PC-9 (cell line): ENCODE data around the gene LINGO1. TPM values are rescaled to one million over a fixed set of nuclear protein-coding genes. Genes with fewer than 3 reads are reported as not detected.

Experiments used
- BruUV-seq: library from RNA; stranded (reverse); fragments of 400-500 nt; replicated peaks from 2 replicates; lab custom pipeline; 2021; lab: Mats Ljungman, UMichigan
- CTCF ChIA-PET: fragments of 300-600 bp; sonication (Branson Sonifier 250); formaldehyde crosslinking; loops from one replicate; lab custom pipeline; 2022; ENCODE audit warnings: antibody characterized with exemption; lab: Charles Lee
- POLR2A ChIA-PET: fragments of 300-600 bp; sonication (Branson Sonifier 250); formaldehyde crosslinking; loops from one replicate; lab custom pipeline; 2022; ENCODE audit warnings: antibody characterized with exemption; ENCODE audit not compliant: unreplicated experiment; lab: Charles Lee
- DNase-seq, 2 experiments: peaks; one replicate each; pipeline versions ENCODE4 v3.0.0 to v3.0.0-alpha.2; 2015 to 2022; ENCODE audit warnings: mixed read lengths in 1 of 2
- H2AFZ ChIP-seq: fragments of 200-600 bp; sonication (generic); 2 replicates; pipeline ENCODE4 v1.8.1; 2017; ENCODE audit warnings: antibody characterized with exemption
- H3F3A ChIP-seq: fragments of 200-600 bp; sonication (generic); 2 replicates; pipeline ENCODE4 v1.8.1; 2017; ENCODE audit warnings: antibody characterized with exemption, mild to moderate bottlenecking, low read depth; ENCODE audit not compliant: insufficient read depth
- H3K27ac ChIP-seq: fragments of 200-600 bp; sonication (generic); 2 replicates; pipeline ENCODE4 v1.6.1; 2016; ENCODE audit warnings: mixed run types
- H3K27me3 ChIP-seq: fragments of 200-600 bp; sonication (generic); 2 replicates; pipeline ENCODE4 v1.6.1; 2016; ENCODE audit warnings: low read depth, mixed run types; ENCODE audit not compliant: insufficient read depth
- H3K36me3 ChIP-seq: fragments of 200-600 bp; sonication (generic); 2 replicates; pipeline ENCODE4 v1.6.1; 2016; ENCODE audit warnings: low read depth, mixed run types
- H3K4me1 ChIP-seq: fragments of 200-600 bp; sonication (generic); replicated peaks from 2 replicates; pipeline ENCODE4 v1.6.1; 2016; ENCODE audit warnings: mixed run types; ENCODE audit not compliant: insufficient read depth
- H3K4me2 ChIP-seq: fragments of 200-600 bp; sonication (generic); 2 replicates; pipeline ENCODE4 v1.6.1; 2017; ENCODE audit warnings: mixed run types
- H3K4me3 ChIP-seq: fragments of 200-600 bp; sonication (generic); 2 replicates; pipeline ENCODE4 v1.6.1; 2016; ENCODE audit warnings: mixed run types
- H3K79me2 ChIP-seq: fragments of 200-600 bp; sonication (generic); 2 replicates; pipeline ENCODE4 v1.6.1; 2017; ENCODE audit warnings: low read depth, mixed run types
- H3K9me2 ChIP-seq: fragments of 200-600 bp; sonication (generic); 2 replicates; pipeline ENCODE4 v1.8.1; 2017; ENCODE audit warnings: mild to moderate bottlenecking; ENCODE audit not compliant: insufficient read depth
- H3K9me3 ChIP-seq: fragments of 200-600 bp; sonication (generic); 2 replicates; pipeline ENCODE4 v1.8.1; 2016; ENCODE audit warnings: low read depth; ENCODE audit not compliant: insufficient read depth
- H4K20me1 ChIP-seq: fragments of 200-600 bp; sonication (generic); 2 replicates; pipeline ENCODE4 v1.8.1; 2017; ENCODE audit not compliant: insufficient read depth
- EZH2 ChIP-seq: fragments of 200-600 bp; sonication (generic); IDR thresholded peaks from 2 replicates; pipeline ENCODE4 v1.8.0; 2017; ENCODE audit warnings: antibody characterized with exemption, low read depth
- intact Hi-C: fragments of 100-400 bp; cut with micrococcal nuclease; formaldehyde crosslinking; loops from one replicate; pipeline ENCODE4 v1.10.0; 2022; ENCODE audit not compliant: unreplicated experiment
- total RNA-seq: library from RNA; stranded (reverse); gene quantifications from 2 replicates; pipeline ENCODE4 v1.2.3, GENCODE V29; 2021
- TF ChIP-seq, protein P1 (sequence below): fragments of 200-600 bp; sonication (generic); conservative IDR thresholded peaks from 2 replicates; pipeline ENCODE4 v1.6.1; 2017; ENCODE audit warnings: mixed run types, antibody characterized with exemption, mild to moderate bottlenecking, moderate library complexity

LINGO1 gene
- total RNA-seq, 1 experiment from 2014 or later: not detected

GRCh38 chr15:77621847-77622208, 10.9 kb downstream of the LINGO1 start:
- Histone ChIP-seq H3K4me3 (no peak overlapping the region), H4K20me1 (no peaks in the 10 kb centered on the region), H3K4me1 (no peaks in the 10 kb centered on the region), H3K27me3 (peaks cover 25% of the 10 kb centered on the region), H3F3A (no peaks in the 10 kb centered on the region), H2AFZ (no peak overlapping the region), H3K9me3 (no peaks in the 10 kb centered on the region), H3K27ac (no peak overlapping the region), H3K79me2 (no peaks in the 10 kb centered on the region), H3K36me3 (no peaks in the 10 kb centered on the region), H3K9me2 (no peaks in the 10 kb centered on the region), H3K4me2 (no peak overlapping the region)
- ChIA-PET POLR2A (no interaction called here), CTCF (no interaction called here)
- intact Hi-C loops: no loop called here
- DNase-seq: no peak
- no peak for TF ChIP-seq EZH2
- TF ChIP-seq, protein P1, sequence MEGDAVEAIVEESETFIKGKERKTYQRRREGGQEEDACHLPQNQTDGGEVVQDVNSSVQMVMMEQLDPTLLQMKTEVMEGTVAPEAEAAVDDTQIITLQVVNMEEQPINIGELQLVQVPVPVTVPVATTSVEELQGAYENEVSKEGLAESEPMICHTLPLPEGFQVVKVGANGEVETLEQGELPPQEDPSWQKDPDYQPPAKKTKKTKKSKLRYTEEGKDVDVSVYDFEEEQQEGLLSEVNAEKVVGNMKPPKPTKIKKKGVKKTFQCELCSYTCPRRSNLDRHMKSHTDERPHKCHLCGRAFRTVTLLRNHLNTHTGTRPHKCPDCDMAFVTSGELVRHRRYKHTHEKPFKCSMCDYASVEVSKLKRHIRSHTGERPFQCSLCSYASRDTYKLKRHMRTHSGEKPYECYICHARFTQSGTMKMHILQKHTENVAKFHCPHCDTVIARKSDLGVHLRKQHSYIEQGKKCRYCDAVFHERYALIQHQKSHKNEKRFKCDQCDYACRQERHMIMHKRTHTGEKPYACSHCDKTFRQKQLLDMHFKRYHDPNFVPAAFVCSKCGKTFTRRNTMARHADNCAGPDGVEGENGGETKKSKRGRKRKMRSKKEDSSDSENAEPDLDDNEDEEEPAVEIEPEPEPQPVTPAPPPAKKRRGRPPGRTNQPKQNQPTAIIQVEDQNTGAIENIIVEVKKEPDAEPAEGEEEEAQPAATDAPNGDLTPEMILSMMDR: no peak
- no TSS peak for BruUV-seq

DNA sequence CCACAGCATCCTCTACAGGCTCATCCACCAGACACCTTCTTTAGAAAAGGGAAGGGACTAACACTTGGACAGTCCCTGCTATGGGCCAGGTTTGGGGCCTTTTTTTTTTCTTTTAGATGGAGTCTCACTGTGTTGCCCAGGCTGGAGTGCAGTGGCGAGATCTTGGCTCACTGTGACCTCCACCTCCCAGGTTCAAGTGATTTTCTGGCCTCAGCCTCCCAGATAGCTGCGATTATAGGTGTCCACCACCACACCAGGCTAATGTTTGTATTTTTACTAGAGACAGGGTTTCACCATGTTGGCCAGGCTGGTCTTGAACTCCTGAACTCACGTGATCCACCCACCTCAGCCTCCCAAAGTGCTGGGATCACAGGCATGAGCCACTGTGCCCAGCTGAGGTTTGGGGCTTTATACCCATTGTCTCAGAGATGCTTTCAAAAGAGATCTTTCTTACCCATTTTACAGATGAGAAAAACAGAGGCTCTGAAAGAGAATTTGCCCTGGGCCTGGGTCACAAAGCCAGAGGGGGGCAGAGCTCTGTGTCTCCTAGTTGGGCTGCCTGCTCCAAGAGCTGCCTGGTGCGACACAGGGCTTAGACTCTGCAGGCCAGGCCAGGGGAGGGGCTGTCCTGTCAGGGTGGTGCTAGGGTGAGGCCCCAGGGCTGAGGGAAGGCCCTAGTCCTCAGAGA, 11.6 kb downstream of the LINGO1 start:
- TF ChIP-seq EZH2: no peak
- TF ChIP-seq, protein P1: no peak

GRCh38 chr15:77620297-77620696, 12.4 kb downstream of the LINGO1 start:
- H3K9me3 ChIP-seq: no peaks in the 10 kb centered on the region
- H3F3A ChIP-seq: no peaks in the 10 kb centered on the region
- CTCF ChIA-PET: no interaction called here
- POLR2A ChIA-PET: no interaction called here
- H3K4me3 ChIP-seq: no peak overlapping the region
- no peak for TF ChIP-seq EZH2
- TF ChIP-seq, protein P1: no peak
- peaks cover 14% of the 10 kb centered on the region; the same call in 1 of the 2 replicates for H3K27me3 ChIP-seq
- no peak overlapping the region for H3K4me2 ChIP-seq
- H3K36me3 ChIP-seq: no peaks in the 10 kb centered on the region
- intact Hi-C loops: no loop called here
- no peak overlapping the region for H3K27ac ChIP-seq
- no peaks in the 10 kb centered on the region for H3K9me2 ChIP-seq
- no peaks in the 10 kb centered on the region for H3K79me2 ChIP-seq
- DNase-seq: no peak
- no peaks in the 10 kb centered on the region for H3K4me1 ChIP-seq
- no peaks in the 10 kb centered on the region for H4K20me1 ChIP-seq
- no peak overlapping the region for H2AFZ ChIP-seq
- BruUV-seq: no TSS peak

More for the DNA sequence above, 11.6 kb downstream of the LINGO1 start:
- peaks cover 20% of the 10 kb centered on the region; the same call in 1 of the 2 replicates for H3K27me3 ChIP-seq
- no peaks in the 10 kb centered on the region for H3F3A ChIP-seq
- no peaks in the 10 kb centered on the region for H3K79me2 ChIP-seq
- ChIA-PET CTCF (no interaction called here), POLR2A (no interaction called here)
- no peak overlapping the region for H3K27ac ChIP-seq
- H3K4me1 ChIP-seq: no peaks in the 10 kb centered on the region
- DNase-seq: no peak
- no TSS peak for BruUV-seq
- intact Hi-C loops: no loop called here
- H2AFZ ChIP-seq: no peak overlapping the region
- H3K9me2 ChIP-seq: no peaks in the 10 kb centered on the region
- H4K20me1 ChIP-seq: no peaks in the 10 kb centered on the region
- H3K36me3 ChIP-seq: no peaks in the 10 kb centered on the region
- H3K4me2 ChIP-seq: no peak overlapping the region
- H3K4me3 ChIP-seq: no peak overlapping the region
- no peaks in the 10 kb centered on the region for H3K9me3 ChIP-seq
